B cell (primary cell): ENCODE results near the gene MMRN1.

ENCODE experiments used
- CTCF ChIP-seq: fragments of 200-600 bp; IDR thresholded peaks from one replicate; pipeline ENCODE4 v1.8.0; 2022; ENCODE audit warnings: antibody characterized with exemption, mild to moderate bottlenecking
- EZH2 ChIP-seq: IDR thresholded peaks from 2 replicates; pipeline ENCODE4 v1.6.1; 2012; ENCODE audit warnings: borderline replicate concordance, low read depth, mild to moderate bottlenecking, moderate library complexity, low read length; ENCODE audit not compliant: insufficient read depth, poor library complexity, severe bottlenecking

- no peak for TF ChIP-seq CTCF
- no peak for TF ChIP-seq EZH2
These were observed 100.4 kb downstream of the MMRN1 start for GRCh38 chr4:89995006-89995405.
